NCI-H226 (cell line): ENCODE measurements around the gene STPG4.
"Not testable (repeated sequence)": the region's sequence is repeated elsewhere in the genome, so short reads cannot be mapped to it uniquely, and the experiment has no call there.

ENCODE experiments used
- DNase-seq: peaks from one replicate; pipeline ENCODE4 v3.0.0-alpha.2; 2015

Gene STPG4

GRCh38 chr2:47124740-47125139 is 30.4 kb downstream of the STPG4 start:
- DNase-seq, result not testable (repeated sequence)

GRCh38 chr2:47120424-47120823 is 34.7 kb downstream of the STPG4 start:
- not testable (repeated sequence) for DNase-seq

- peak; percentile 60 for DNase-seq
Measured at GRCh38 chr2:47119001-47119400, 36.1 kb downstream of the STPG4 start.

- DNase-seq, result no peak
Measured at GRCh38 chr2:47118581-47118980, 36.5 kb downstream of the STPG4 start.

GRCh38 chr2:47112665-47113435 is 42.3 kb downstream of the STPG4 start:
- DNase-seq, result no peak

GRCh38 chr2:47109680-47110079 is 45.4 kb downstream of the STPG4 start:
- DNase-seq, result no peak

- no peak for DNase-seq
Measured at GRCh38 chr2:47109007-47109375, 46.1 kb downstream of the STPG4 start.

- not testable (repeated sequence) for DNase-seq
Measured at GRCh38 chr2:47108267-47109006, 46.7 kb downstream of the STPG4 start.

- DNase-seq, result not testable (repeated sequence)
Measured at GRCh38 chr2:47107201-47107600, 47.9 kb downstream of the STPG4 start.

- not testable (repeated sequence) for DNase-seq
Measured at GRCh38 chr2:47106231-47106630, 48.9 kb downstream of the STPG4 start.

GRCh38 chr2:47099712-47100111 is 55.4 kb downstream of the STPG4 start:
- DNase-seq, result not testable (repeated sequence)

GRCh38 chr2:47098953-47099352 is 56.2 kb downstream of the STPG4 start:
- DNase-seq, result no peak

GRCh38 chr2:47097563-47097962 is 57.5 kb downstream of the STPG4 start:
- DNase-seq, result no peak

GRCh38 chr2:47096451-47096850 is 58.7 kb downstream of the STPG4 start:
- no peak for DNase-seq

- no peak for DNase-seq
Measured at GRCh38 chr2:47095349-47096020, 59.6 kb downstream of the STPG4 start.

GRCh38 chr2:47094511-47095142 is 60.5 kb downstream of the STPG4 start:
- no peak for DNase-seq

GRCh38 chr2:47093626-47094025 is 61.5 kb downstream of the STPG4 start:
- DNase-seq, result no peak

GRCh38 chr2:47092465-47092864 is 62.6 kb downstream of the STPG4 start:
- no peak for DNase-seq

- DNase-seq, result peak; percentile 48
Measured at GRCh38 chr2:47091118-47091517, 64.0 kb downstream of the STPG4 start.

GRCh38 chr2:47089083-47089464 is 66.0 kb downstream of the STPG4 start:
- peak; percentile 80 for DNase-seq

GRCh38 chr2:47088371-47089082 is 66.6 kb downstream of the STPG4 start:
- peak; percentile 76 for DNase-seq

GRCh38 chr2:47087051-47087450 is 68.1 kb downstream of the STPG4 start:
- DNase-seq, result no peak

- no peak for DNase-seq
Measured at GRCh38 chr2:47086571-47086970, 68.5 kb downstream of the STPG4 start.
